Duodenal mucosa (tissue), 2 donors: Measurements from ENCODE around the gene ID2.
"Not testable (repeated sequence)": the region's sequence is repeated elsewhere in the genome, so short reads cannot be mapped to it uniquely, and the experiment has no call there.

ENCODE experiments used
- H3K27ac ChIP-seq: one replicate; pipeline ENCODE4 v1.7.0; 2013; ENCODE audit warnings: low read depth, low read length
- H3K27me3 ChIP-seq, 2 donors: one replicate each; pipeline ENCODE4 v1.7.0; 2013; ENCODE audit warnings: low read length in 2 of 2, control low read depth in 1 of 2; ENCODE audit not compliant: insufficient read depth in 2 of 2, control insufficient read depth in 1 of 2
- H3K36me3 ChIP-seq, 2 donors: one replicate each; pipeline ENCODE4 v1.7.0; 2013; ENCODE audit warnings: low read length in 2 of 2, control low read depth in 1 of 2; ENCODE audit not compliant: insufficient read depth in 2 of 2, control insufficient read depth in 1 of 2
- H3K4me1 ChIP-seq, 2 donors: one replicate each; pipeline ENCODE4 v1.7.0; 2013; ENCODE audit warnings: low read length in 2 of 2, control low read depth in 1 of 2; ENCODE audit not compliant: insufficient read depth in 2 of 2, control insufficient read depth in 1 of 2
- H3K4me3 ChIP-seq, 2 donors: one replicate each; pipeline ENCODE4 v1.7.0; 2013; ENCODE audit warnings: low read length in 2 of 2, low read depth in 1 of 2
- H3K9ac ChIP-seq, 2 donors: one replicate each; pipeline ENCODE4 v1.7.0; 2013; ENCODE audit warnings: low read length in 2 of 2, low read depth in 1 of 2
- H3K9me3 ChIP-seq, 2 donors: one replicate each; pipeline ENCODE4 v1.7.0; 2013; ENCODE audit warnings: low read length in 2 of 2, control low read depth in 1 of 2; ENCODE audit not compliant: control insufficient read depth in 1 of 2

The ID2 gene

DNA sequence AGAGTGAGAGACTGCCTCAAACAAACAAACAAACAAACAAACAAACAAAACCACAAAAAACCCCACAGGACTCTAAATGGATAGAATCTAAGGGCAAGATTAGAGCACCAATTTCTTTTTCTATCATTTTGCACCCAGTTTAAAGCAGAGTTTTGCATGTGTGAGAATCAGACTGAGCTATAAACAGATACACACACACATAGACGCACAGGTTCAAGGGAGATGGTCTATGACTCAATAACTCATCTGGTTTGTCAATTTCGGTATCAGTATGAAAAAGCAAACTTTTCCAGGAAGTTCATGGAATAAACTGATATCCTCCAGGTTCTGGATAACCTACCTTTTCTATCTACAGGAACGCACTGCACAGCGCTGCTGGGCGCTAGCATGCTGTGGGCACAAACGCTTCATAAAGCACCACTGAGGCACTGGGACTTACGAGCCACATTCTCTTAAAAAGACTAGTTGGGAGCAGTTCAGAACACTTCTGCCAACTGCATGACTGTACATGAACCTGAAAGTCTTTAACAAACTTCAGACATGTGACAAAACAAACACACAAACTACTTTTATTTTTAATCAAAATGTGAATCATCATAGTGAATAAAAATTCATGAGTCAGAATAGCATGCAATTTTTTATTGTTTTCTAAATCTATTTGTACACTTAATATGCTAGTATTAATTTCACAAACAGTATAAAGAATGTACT is 46.6 kb downstream of the ID2 start:
- H3K36me3 ChIP-seq, result peaks cover 21 to 33% of the 10 kb centered on the region in 2 donors
- no peak overlapping the region for H3K9ac ChIP-seq

DNA sequence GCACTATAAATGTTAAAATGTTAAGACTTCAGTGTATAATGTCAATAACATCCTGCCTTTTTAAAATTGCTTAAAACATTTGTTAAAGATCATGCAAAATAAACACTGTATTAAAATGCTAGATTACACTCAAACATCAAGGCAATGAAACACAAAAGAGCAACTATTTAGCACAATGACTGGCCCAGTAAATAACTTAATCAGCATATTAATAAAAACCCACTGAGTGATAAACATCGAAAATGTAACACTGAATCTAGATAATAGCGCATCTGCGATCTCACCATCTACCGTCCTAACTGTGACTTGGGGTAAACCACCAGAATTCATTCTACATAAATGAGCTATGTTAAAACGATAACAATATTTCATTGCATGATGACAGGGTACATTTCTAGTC is 47.2 kb downstream of the ID2 start:
- not testable (repeated sequence) for H3K27me3 ChIP-seq, H3K4me3 ChIP-seq, H3K27ac ChIP-seq, H3K9me3 ChIP-seq, H3K9ac ChIP-seq, H3K4me1 ChIP-seq
- peaks cover 21 to 37% of the 10 kb centered on the region in 2 donors for H3K36me3 ChIP-seq

More for the DNA sequence above, 46.6 kb downstream of the ID2 start:
- Histone ChIP-seq H3K4me3 (no peak overlapping the region), H3K9me3 (no peaks in the 10 kb centered on the region), H3K4me1 (no peaks in the 10 kb centered on the region), H3K27ac (no peak overlapping the region), H3K27me3 (no peaks in the 10 kb centered on the region)

DNA sequence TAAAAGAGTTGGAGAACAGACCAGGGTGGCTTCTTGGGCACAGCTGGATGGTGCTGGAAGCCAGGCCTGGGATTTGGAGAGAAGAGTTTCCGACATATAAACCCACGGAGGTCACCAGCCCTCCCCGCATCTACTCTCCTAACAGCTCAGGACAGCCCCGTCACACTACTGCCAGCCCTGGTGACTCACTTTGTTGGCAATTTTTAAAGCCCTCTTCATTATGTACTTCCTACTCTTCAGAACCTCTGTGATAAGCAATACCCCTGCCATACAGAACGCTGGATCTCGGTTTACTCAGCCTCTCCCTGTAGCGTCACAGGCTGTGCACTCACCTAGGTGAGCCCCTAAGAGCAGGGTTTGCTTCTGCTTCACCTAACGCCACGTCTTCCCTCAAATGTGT is 48.1 kb downstream of the ID2 start:
- Histone ChIP-seq H3K36me3 (peaks cover 21 to 37% of the 10 kb centered on the region in 2 donors), H3K27ac (no peak overlapping the region), H3K9ac (no peak overlapping the region), H3K9me3 (no peaks in the 10 kb centered on the region), H3K4me1 (no peaks in the 10 kb centered on the region), H3K27me3 (no peaks in the 10 kb centered on the region), H3K4me3 (no peak overlapping the region)

DNA sequence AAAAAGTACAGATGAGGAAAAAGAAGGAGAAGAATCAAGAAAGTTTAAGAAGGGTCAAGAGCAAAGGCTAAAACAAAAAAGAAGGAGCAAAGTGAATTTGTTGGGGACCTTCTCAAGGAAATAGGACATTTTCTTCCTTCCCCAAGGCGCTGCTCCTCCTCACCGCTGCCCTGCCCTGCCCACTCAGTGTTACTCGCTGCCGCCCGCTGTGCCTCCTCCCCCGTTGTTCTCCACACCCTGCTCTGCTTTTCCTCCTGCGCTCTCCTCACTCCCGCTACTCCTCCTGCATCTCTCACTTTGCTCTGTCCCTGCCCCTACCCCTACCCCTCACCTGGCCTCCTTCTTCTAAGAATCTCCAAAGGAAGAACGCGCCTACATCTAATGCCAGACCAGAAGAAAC is 50.7 kb downstream of the ID2 start:
- H3K36me3 ChIP-seq, result peaks cover 29 to 42% of the 10 kb centered on the region in 2 donors
- H3K27ac ChIP-seq, result no peak overlapping the region

More for the DNA sequence above, 50.7 kb downstream of the ID2 start:
- H3K27me3 ChIP-seq, result no peaks in the 10 kb centered on the region
- H3K9ac ChIP-seq, result no peak overlapping the region
- H3K4me1 ChIP-seq, result no peaks in the 10 kb centered on the region
- H3K4me3 ChIP-seq, result no peak overlapping the region
- no peaks in the 10 kb centered on the region for H3K9me3 ChIP-seq
